T-cell (primary cell): Measurements from ENCODE around the gene CROCC. TPM values are rescaled to one million over a fixed set of nuclear protein-coding genes. Genes with fewer than 3 reads are reported as not detected.

Experiments used
- ATAC-seq, 4 experiments: fragments of 200-7000 bp in 3 of 4; fragments of 150-1000 bp in 1 of 4; cut with Tn5 transposase; replicated peaks in 1 of 4; 1 replicate in 3 of 4; 2 replicates in 1 of 4; pipeline ENCODE4 v1.10.0; 2021; ENCODE audit warnings: moderate library complexity in 3 of 4, mild to moderate bottlenecking in 2 of 4, moderate number of reproducible peaks in 1 of 4
- CTCF ChIA-PET, 2 donors: fragments of 300-600 bp; sonication (Branson Sonifier 250); formaldehyde crosslinking; loops; one replicate each; lab custom pipeline; 2022; ENCODE audit warnings: antibody characterized with exemption in 2 of 2; lab: Charles Lee
- POLR2A ChIA-PET, 2 donors: fragments of 300-600 bp; sonication (Branson Sonifier 250); formaldehyde crosslinking; loops; one replicate each; lab custom pipeline; 2022; ENCODE audit warnings: antibody characterized with exemption in 2 of 2; lab: Charles Lee
- DNase-seq, 35 experiments: peaks; one replicate each; pipeline versions ENCODE4 v3.0.0 to v3.0.0-alpha.2; 2013 to 2023
- H3K27ac ChIP-seq: one replicate; pipeline ENCODE4 v1.5.1; 2013; ENCODE audit warnings: low read length
- H3K27me3 ChIP-seq, 2 experiments: replicated peaks in 1 of 2; 1 replicate in 1 of 2; 2 replicates in 1 of 2; pipeline versions ENCODE4 v1.6.1 to v1.7.0; 2013; ENCODE audit warnings: low read length in 1 of 2, mixed read lengths in 1 of 2; ENCODE audit not compliant: control insufficient read depth in 2 of 2, insufficient read depth in 2 of 2; ENCODE audit errors: extremely low read depth in 1 of 2
- H3K36me3 ChIP-seq, 2 donors: 1 replicate in 1 of 2; 2 replicates in 1 of 2; pipeline versions ENCODE4 v1.6.1 to v1.7.0; 2013; ENCODE audit warnings: low read length in 1 of 2; ENCODE audit not compliant: control insufficient read depth in 2 of 2, insufficient read depth in 1 of 2; ENCODE audit errors: extremely low read depth in 1 of 2
- H3K4me1 ChIP-seq, 2 experiments: 1 replicate in 1 of 2; 2 replicates in 1 of 2; pipeline versions ENCODE4 v1.6.1 to v1.7.0; 2013; ENCODE audit warnings: low read length in 2 of 2, mixed read lengths in 1 of 2; ENCODE audit not compliant: insufficient read depth in 2 of 2, control insufficient read depth in 1 of 2; ENCODE audit errors: extremely low read depth in 1 of 2
- H3K4me3 ChIP-seq, 2 donors: 1 replicate in 1 of 2; 2 replicates in 1 of 2; pipeline versions ENCODE4 v1.5.1 to v1.7.0; 2013; ENCODE audit warnings: mild to moderate bottlenecking in 2 of 2, low read length in 1 of 2, moderate library complexity in 1 of 2; ENCODE audit not compliant: control insufficient read depth in 1 of 2; ENCODE audit errors: extremely low read depth in 1 of 2
- H3K9me3 ChIP-seq: 2 replicates; pipeline ENCODE4 v1.7.0; 2013
- H3K27ac Mint-ChIP-seq, 2 donors: one replicate each; pipeline ENCODE4 v1.8.0; 2020 to 2021; ENCODE audit warnings: mild to moderate bottlenecking in 2 of 2, mixed read lengths in 2 of 2
- H3K27me3 Mint-ChIP-seq, 2 donors: one replicate each; pipeline ENCODE4 v1.8.0; 2021 to 2022; ENCODE audit warnings: mixed read lengths in 2 of 2
- H3K36me3 Mint-ChIP-seq: one replicate; pipeline ENCODE4 v1.8.0; 2021; ENCODE audit warnings: mixed read lengths
- H3K4me1 Mint-ChIP-seq, 3 donors: one replicate each; pipeline ENCODE4 v1.8.0; 2020 to 2022; ENCODE audit warnings: mixed read lengths in 3 of 3, mild to moderate bottlenecking in 1 of 3
- H3K4me3 Mint-ChIP-seq, 3 donors: one replicate each; pipeline ENCODE4 v1.8.0; 2020 to 2022; ENCODE audit warnings: mild to moderate bottlenecking in 3 of 3, mixed read lengths in 3 of 3, moderate library complexity in 3 of 3
- H3K9me3 Mint-ChIP-seq, 3 donors: one replicate each; pipeline ENCODE4 v1.8.0; 2020 to 2022; ENCODE audit warnings: mixed read lengths in 3 of 3
- WGBS: methylation state at CpG from one replicate; pipeline ENCODE4 v1.1.5; 2013; ENCODE audit warnings: missing lambda C conversion rate; ENCODE audit not compliant: insufficient coverage; 5-methylcytosine and 5-hydroxymethylcytosine counted together
- total RNA-seq, 35 experiments: library from RNA in 6 of 35; stranded (reverse) in 6 of 35; fragments of 120-200 nt in 1 of 35; gene quantifications; one replicate each; pipeline versions ENCODE4 v1.2.1 to v1.2.4 and lab custom pipeline; 2013 to 2026

CROCC gene
- total RNA-seq, 5 donors from 2014 or later (not counting 1 experiment from before 2014, with no cell fraction given), result 59.3 to 104 (median 86.4) TPM

DNA sequence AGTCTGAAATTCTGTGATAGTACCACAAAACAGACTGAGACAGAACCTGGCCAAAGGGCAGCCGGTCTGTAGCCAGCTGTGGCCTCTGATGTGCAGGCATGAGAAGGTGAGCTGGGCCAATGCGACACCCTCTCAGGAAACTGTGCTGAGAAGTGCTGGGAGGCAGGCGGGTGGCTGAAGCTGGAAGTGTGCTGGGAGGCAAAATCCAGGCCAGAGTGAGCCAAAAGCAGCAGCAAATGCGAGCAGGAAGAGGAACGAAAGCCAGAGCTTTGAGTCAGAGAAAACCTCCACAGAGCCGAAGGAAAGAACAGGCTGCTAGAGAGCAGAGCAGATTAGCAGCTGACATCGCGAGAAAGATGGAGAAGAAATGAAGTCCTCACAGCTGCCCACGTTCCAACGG, 100.2 kb downstream of the CROCC start:
- H3K27me3 ChIP-seq, result no peaks in the 10 kb centered on the region
- peaks cover 51% of the 10 kb centered on the region for H3K36me3 Mint-ChIP-seq
- no peaks in the 10 kb centered on the region for H3K4me1 ChIP-seq
- ChIA-PET CTCF (no interaction called here), POLR2A (no interaction called here)
- H3K4me3 Mint-ChIP-seq, result no peak overlapping the region
- peaks cover 24 to 91% of the 10 kb centered on the region in 2 donors for H3K36me3 ChIP-seq
- no peaks in the 10 kb centered on the region for H3K9me3 ChIP-seq
- no peak overlapping the region for H3K27ac Mint-ChIP-seq
- ATAC-seq (no peak), DNase-seq (no peak)
- H3K9me3 Mint-ChIP-seq, result no peaks in the 10 kb centered on the region
- H3K4me3 ChIP-seq, result no peak overlapping the region
- H3K27ac ChIP-seq, result no peak overlapping the region
- no peaks in the 10 kb centered on the region for H3K27me3 Mint-ChIP-seq
- peaks cover 0 to 3% (median 0%) of the 10 kb centered on the region in 3 donors for H3K4me1 Mint-ChIP-seq
- 87% methylated on average over 10 of the region's 10 CpGs for WGBS

Other genes with a start within 250 kb of the CROCC start
- gene RNU1-4, start 181.4 kb upstream of the CROCC start, total RNA-seq, result 1,000 to 10,000 TPM; 2,148 to 4,743 (median 3,650) TPM
- 1,000 to 10,000 TPM; 2,148 to 4,743 (median 3,650) TPM for gene RNU1-2, start 26.0 kb upstream of the CROCC start, total RNA-seq
- gene MFAP2, start 58.7 kb downstream of the CROCC start, total RNA-seq, result not detected
- gene ATP13A2, start 90.0 kb downstream of the CROCC start, total RNA-seq, result 10 to 100 TPM; 39.4 to 65.5 (median 58.2) TPM
- 10 to 100 TPM; 46.2 to 61.7 (median 57.6) TPM for gene SDHB, start 132.1 kb downstream of the CROCC start, total RNA-seq
- gene PADI2, start 197.5 kb downstream of the CROCC start, total RNA-seq, result under 1 TPM in 3 of 5 donors, not detected in 2; 0.23 to 0.35 (median 0.30) TPM